Thyroid gland (tissue), 4 donors: Measurements from ENCODE around the gene E2F8. TPM values are rescaled to one million over a fixed set of nuclear protein-coding genes. Genes with fewer than 3 reads are reported as not detected.

Experiments
- DNase-seq, 2 donors: peaks; one replicate each; pipeline ENCODE4 v3.0.0-alpha.2; 2019
- H3K27ac ChIP-seq, 3 donors: fragments of 200-600 bp; sonication (generic); 1 replicate in 2 of 3; 2 replicates in 1 of 3; pipeline ENCODE4 v1.5.1; 2016 to 2019; ENCODE audit warnings: mild to moderate bottlenecking in 1 of 3, moderate library complexity in 1 of 3
- H3K27me3 ChIP-seq: fragments of 200-600 bp; sonication (generic); one replicate; pipeline ENCODE4 v1.5.1; 2019
- H3K36me3 ChIP-seq, 2 donors: fragments of 200-600 bp; sonication (generic); one replicate each; pipeline ENCODE4 v1.5.1; 2016 to 2019
- H3K4me1 ChIP-seq, 2 donors: fragments of 200-600 bp; sonication (generic); one replicate each; pipeline ENCODE4 v1.5.1; 2017 to 2019
- H3K4me3 ChIP-seq, 3 donors: fragments of 200-600 bp; sonication (generic); replicated peaks in 1 of 3; 1 replicate in 2 of 3; 2 replicates in 1 of 3; pipeline ENCODE4 v1.5.1; 2016; ENCODE audit warnings: mild to moderate bottlenecking in 1 of 3
- H3K9me3 ChIP-seq: fragments of 200-600 bp; sonication (generic); one replicate; pipeline ENCODE4 v1.5.1; 2017
- CTCF ChIP-seq, 6 experiments: fragments of 200-600 bp in 3 of 6; fragments of 450-650 bp in 3 of 6; sonication (generic) in 3 of 6; IDR thresholded peaks; one replicate each; pipeline ENCODE4 v1.5.1; 2016 to 2019; ENCODE audit warnings: antibody characterized with exemption in 6 of 6, mild to moderate bottlenecking in 2 of 6, inconsistent platforms in 1 of 6, moderate library complexity in 1 of 6
- POLR2A ChIP-seq, 2 donors: fragments of 450-650 bp; IDR thresholded peaks; one replicate each; pipeline ENCODE4 v1.6.1; 2017; ENCODE audit warnings: antibody characterized with exemption in 2 of 2, mild to moderate bottlenecking in 2 of 2, moderate library complexity in 1 of 2
- WGBS, 2 donors: methylation state at CpG; one replicate each; pipeline ENCODE4 v1.1.5; 2017; 5-methylcytosine and 5-hydroxymethylcytosine counted together
- intact Hi-C: fragments of 100-400 bp; cut with DNase I; formaldehyde crosslinking; loops from one replicate; pipeline ENCODE4 v1.15.1; 2023
- total RNA-seq, 4 donors: library from RNA; depleted of rRNA; stranded (reverse); fragments of >200 nt; gene quantifications; one replicate each; pipeline ENCODE4 v1.2.3, GENCODE V29; 2016

Gene E2F8
- total RNA-seq, 4 donors from 2014 or later, result not detected

- TF ChIP-seq POLR2A (IDR thresholded peaks at IDR 0.05), result no peak
- no peak for TF ChIP-seq CTCF (IDR thresholded peaks at IDR 0.05)
- no peak for DNase-seq
- H3K4me1 ChIP-seq, result peaks cover 19% of the 10 kb centered on the region in 2 donors
- H3K36me3 ChIP-seq, result no peaks in the 10 kb centered on the region
- no peak overlapping the region for H3K4me3 ChIP-seq
- WGBS, 2 donors, result 84 to 91% methylated on average over 8 of the region's 8 CpGs
- intact Hi-C loops, result no loop called here
- no peaks in the 10 kb centered on the region for H3K9me3 ChIP-seq
- H3K27ac ChIP-seq, result no peak overlapping the region
- peaks cover 19% of the 10 kb centered on the region for H3K27me3 ChIP-seq
Measured at GRCh38 chr11:19237381-19237780, 3.4 kb downstream of the E2F8 start.

- H3K27ac ChIP-seq, result no peak overlapping the region
- intact Hi-C loops, result no loop called here
- no peaks in the 10 kb centered on the region for H3K9me3 ChIP-seq
- H3K4me3 ChIP-seq, result no peak overlapping the region
- DNase-seq, result no peak
- 97% methylated on average over 5 of the region's 5 CpGs for WGBS, 2 donors
- H3K4me1 ChIP-seq, result no peaks in the 10 kb centered on the region
- no peaks in the 10 kb centered on the region for H3K36me3 ChIP-seq
- no peaks in the 10 kb centered on the region for H3K27me3 ChIP-seq
- TF ChIP-seq POLR2A (IDR thresholded peaks at IDR 0.05) (no peak), CTCF (IDR thresholded peaks at IDR 0.05) (no peak)
Measured at GRCh38 chr11:19234231-19234817, 6.4 kb downstream of the E2F8 start.

- no peaks in the 10 kb centered on the region for H3K9me3 ChIP-seq
- intact Hi-C loops, result no loop called here
- H3K4me3 ChIP-seq, result no peak overlapping the region
- no peaks in the 10 kb centered on the region for H3K4me1 ChIP-seq
- WGBS, 2 donors, result 65 to 73% methylated on average over 6 of the region's 6 CpGs
- DNase-seq, result no peak
- no peaks in the 10 kb centered on the region for H3K27me3 ChIP-seq
- no peak overlapping the region for H3K27ac ChIP-seq
- no peaks in the 10 kb centered on the region for H3K36me3 ChIP-seq
- TF ChIP-seq POLR2A (IDR thresholded peaks at IDR 0.05) (no peak), CTCF (IDR thresholded peaks at IDR 0.05) (no peak)
Measured at GRCh38 chr11:19232910-19233503, 7.7 kb downstream of the E2F8 start.

- H3K36me3 ChIP-seq, result no peaks in the 10 kb centered on the region
- WGBS, 2 donors, result 89 to 95% methylated on average over 5 of the region's 5 CpGs
- TF ChIP-seq POLR2A (IDR thresholded peaks at IDR 0.05) (no peak), CTCF (IDR thresholded peaks at IDR 0.05) (no peak)
- DNase-seq, result no peak
- H3K9me3 ChIP-seq, result no peaks in the 10 kb centered on the region
- no peaks in the 10 kb centered on the region for H3K27me3 ChIP-seq
- no peak overlapping the region for H3K27ac ChIP-seq
- intact Hi-C loops, result no loop called here
- H3K4me1 ChIP-seq, result no peaks in the 10 kb centered on the region
- H3K4me3 ChIP-seq, result no peak overlapping the region
Measured at GRCh38 chr11:19229671-19230070, 11.1 kb downstream of the E2F8 start.

GRCh38 chr11:19228968-19229367 is 11.8 kb downstream of the E2F8 start:
- DNase-seq, result no peak
- 89 to 92% methylated on average over 3 of the region's 3 CpGs for WGBS, 2 donors
- H3K4me3 ChIP-seq, result no peak overlapping the region
- H3K4me1 ChIP-seq, result no peaks in the 10 kb centered on the region
- TF ChIP-seq POLR2A (IDR thresholded peaks at IDR 0.05) (no peak), CTCF (IDR thresholded peaks at IDR 0.05) (no peak)
- H3K36me3 ChIP-seq, result no peaks in the 10 kb centered on the region
- H3K27ac ChIP-seq, result no peak overlapping the region
- no peaks in the 10 kb centered on the region for H3K27me3 ChIP-seq
- H3K9me3 ChIP-seq, result no peaks in the 10 kb centered on the region
- intact Hi-C loops, result no loop called here
